NCI-H2029 treated with DMSO at 0.1 percent for 48 hours (cell line): ENCODE data around the gene TTLL11.

ENCODE experiments used
- DNase-seq: peaks from one replicate; lab custom pipeline; 2025; lab: John Stamatoyannopoulos, UW

TTLL11 gene

GRCh38 chr9:121831869-121832268 lies 261.2 kb downstream of the TTLL11 start:
- DNase-seq = no peak

GRCh38 chr9:121830441-121831140 lies 262.5 kb downstream of the TTLL11 start:
- DNase-seq = no peak

GRCh38 chr9:121827251-121827967 lies 265.7 kb downstream of the TTLL11 start:
- DNase-seq = no peak

- DNase-seq = no peak
Observed at GRCh38 chr9:121826711-121827110, 266.4 kb downstream of the TTLL11 start.

- no peak for DNase-seq
Observed at GRCh38 chr9:121825031-121825691, 267.9 kb downstream of the TTLL11 start.

- DNase-seq = no peak
Observed at GRCh38 chr9:121824651-121825030, 268.5 kb downstream of the TTLL11 start.

GRCh38 chr9:121823451-121824169 lies 269.5 kb downstream of the TTLL11 start:
- no peak for DNase-seq

GRCh38 chr9:121822093-121823085 lies 270.7 kb downstream of the TTLL11 start:
- DNase-seq = no peak

GRCh38 chr9:121821326-121821725 lies 271.8 kb downstream of the TTLL11 start:
- no peak for DNase-seq

GRCh38 chr9:121820286-121821005 lies 272.7 kb downstream of the TTLL11 start:
- DNase-seq = no peak

DNA sequence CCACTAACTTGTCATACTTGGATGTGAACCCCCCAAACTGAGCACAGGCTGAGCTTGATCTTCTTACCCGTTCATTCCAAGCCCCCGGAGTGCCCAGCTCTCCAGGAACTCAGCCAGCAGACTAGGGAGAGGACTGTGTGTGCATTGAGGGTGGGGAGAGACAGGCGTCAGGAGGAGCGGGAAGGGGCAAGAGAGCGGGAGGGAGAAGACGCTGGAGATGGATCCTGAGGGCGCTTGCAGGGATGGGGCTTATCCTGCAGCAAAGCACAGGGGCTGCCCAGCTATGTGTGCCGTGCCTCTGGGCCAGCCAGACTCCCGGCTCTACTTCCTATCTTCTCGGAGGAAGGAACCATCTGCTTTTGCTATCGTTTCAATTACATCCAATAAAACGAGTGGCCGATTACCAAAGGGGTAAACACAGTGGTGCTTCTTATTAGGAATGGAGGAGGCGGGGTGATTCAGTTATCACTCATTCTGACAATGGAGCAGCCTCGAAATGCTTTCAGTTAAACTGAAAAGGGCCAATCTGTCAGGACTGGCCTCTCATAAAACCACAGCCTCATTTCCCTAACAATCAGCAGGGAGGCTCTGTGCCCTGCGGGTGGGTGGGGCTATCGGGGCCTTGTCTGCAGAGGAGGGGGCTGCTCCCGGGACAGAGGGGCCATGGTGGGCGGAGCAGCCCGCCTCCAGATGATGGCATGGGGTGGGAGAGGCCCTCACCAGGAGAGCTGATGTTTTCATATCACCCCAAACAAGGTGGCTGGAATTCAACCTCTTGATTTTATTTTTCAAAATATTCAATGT lies 273.5 kb downstream of the TTLL11 start:
- no peak for DNase-seq

DNA sequence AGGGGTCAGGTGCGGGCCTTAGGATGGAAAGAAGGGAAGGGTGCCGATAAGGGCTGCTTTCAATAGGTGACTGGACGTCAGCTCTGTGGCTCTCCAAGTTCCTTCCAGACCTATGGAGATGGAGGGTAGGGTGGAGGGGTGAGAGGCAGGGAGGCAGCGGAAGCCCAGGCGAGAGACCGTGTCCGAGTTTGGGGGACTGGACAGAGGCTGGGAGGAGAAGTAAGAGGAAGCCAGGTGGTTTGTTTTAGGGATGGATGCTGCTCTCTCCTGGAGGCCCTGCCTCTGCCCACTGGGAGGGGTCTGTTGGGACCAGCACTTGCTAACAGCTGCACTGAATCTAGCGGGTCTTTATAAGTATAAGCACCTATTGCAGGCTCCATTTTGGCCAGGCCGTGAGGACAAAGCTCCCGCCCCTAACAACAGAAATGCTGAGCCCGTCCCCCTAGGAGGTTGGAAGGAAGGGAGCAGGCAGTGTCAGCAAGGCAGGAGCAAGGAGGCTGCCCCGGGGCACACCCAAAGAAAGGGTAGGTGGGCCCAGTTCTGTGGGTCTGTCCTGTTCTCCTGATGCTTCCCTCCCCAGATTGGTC lies 274.2 kb downstream of the TTLL11 start:
- DNase-seq = no peak

GRCh38 chr9:121818016-121818661 lies 275.0 kb downstream of the TTLL11 start:
- DNase-seq = no peak

- no peak for DNase-seq
Observed at GRCh38 chr9:121817476-121817875, 275.6 kb downstream of the TTLL11 start.

- no peak for DNase-seq
Observed at GRCh38 chr9:121816845-121817450, 276.2 kb downstream of the TTLL11 start.

DNA sequence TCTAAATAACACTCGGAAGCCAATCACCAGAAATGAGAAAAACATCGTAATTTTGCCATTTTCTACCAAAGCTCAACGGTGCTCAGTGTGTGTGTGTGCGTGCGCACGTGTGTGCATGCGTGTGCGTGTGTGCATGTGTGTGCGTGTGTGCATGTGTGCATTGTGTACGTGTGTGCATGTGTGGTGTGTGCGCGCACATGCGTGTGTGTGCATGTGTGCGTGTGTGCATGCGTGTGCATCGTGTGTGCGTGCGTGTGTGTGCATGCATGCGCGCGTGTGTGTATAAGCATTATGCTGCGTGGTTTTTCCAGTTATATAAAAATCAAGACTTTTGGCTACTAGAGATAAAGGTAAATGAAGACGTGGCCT lies 276.7 kb downstream of the TTLL11 start:
- no peak for DNase-seq

DNA sequence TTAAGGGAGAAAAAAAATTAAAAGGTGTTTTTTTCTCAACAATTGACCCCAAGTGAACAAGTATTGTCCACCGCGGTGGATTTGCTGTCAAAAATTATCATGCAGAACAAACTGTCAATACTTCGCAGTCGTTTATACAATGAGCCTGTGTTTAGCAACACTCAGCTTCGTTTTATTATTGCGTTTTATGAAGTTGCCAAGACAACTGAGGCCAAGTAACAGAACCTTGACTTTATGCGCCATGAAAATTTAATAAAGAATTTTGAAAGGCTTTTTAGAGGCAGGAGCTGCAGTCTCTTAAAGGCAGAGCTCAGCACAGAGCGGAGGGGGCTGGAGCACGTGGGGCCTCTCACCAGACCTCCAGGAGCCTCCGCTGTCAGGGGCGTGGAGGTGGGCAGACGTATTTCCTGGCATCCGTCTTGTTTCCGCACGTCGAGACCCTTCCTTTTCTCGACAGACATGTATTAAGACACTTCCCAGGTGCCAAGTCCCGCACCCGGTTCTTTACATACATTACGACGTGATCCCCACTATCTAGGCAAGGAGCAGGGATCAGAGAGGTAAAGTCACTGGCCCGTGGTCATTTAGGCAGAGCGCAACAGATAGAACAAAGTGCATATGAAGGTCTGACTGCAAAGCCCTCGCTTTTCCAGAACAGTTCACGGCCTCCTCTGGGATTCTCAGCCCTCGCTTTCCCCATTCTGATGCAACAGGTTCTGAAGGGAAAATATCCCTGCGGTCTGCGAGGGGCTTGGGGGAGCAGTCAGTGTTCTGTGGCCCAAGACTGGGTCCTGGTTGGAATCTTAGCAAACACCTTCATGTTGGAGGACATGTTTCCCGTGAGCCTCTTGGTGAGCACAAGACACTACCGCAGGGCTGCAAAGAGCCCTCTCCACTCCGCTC lies 277.3 kb downstream of the TTLL11 start:
- no peak for DNase-seq
